MCF 10A (cell line): ENCODE measurements around the gene CYB561D1. TPM values are rescaled to one million over a fixed set of nuclear protein-coding genes. Genes with fewer than 3 reads are reported as not detected.

Source experiments
- BruUV-seq: library from RNA; stranded (reverse); fragments of 400-500 nt; replicated peaks from 2 replicates; lab custom pipeline; 2021; lab: Mats Ljungman, UMichigan
- CTCF ChIA-PET: fragments of 300-600 bp; sonication (Branson Sonifier 250); formaldehyde crosslinking; extraction: SDS; loops from one replicate; lab custom pipeline; 2021; ENCODE audit warnings: antibody characterized with exemption, inconsistent platforms; lab: Yijun Ruan, JAX
- POLR2A ChIA-PET: fragments of 300-600, 350-650 bp; sonication (Branson Sonifier 250); formaldehyde crosslinking; extraction: SDS; loops from one replicate; lab custom pipeline; 2020; ENCODE audit warnings: antibody characterized with exemption, inconsistent platforms; lab: Yijun Ruan, JAX
- DNase-seq: peaks from one replicate; pipeline ENCODE4 v3.0.0-alpha.2; 2018; ENCODE audit not compliant: unreplicated experiment
- H3K27ac Mint-ChIP-seq: one replicate; pipeline ENCODE4 v1.8.0; 2022; ENCODE audit warnings: mild to moderate bottlenecking, low read depth, mixed read lengths; ENCODE audit not compliant: unreplicated experiment
- H3K27me3 Mint-ChIP-seq: one replicate; pipeline ENCODE4 v1.8.0; 2022; ENCODE audit warnings: mixed read lengths; ENCODE audit not compliant: insufficient read depth, unreplicated experiment
- H3K36me3 Mint-ChIP-seq: one replicate; pipeline ENCODE4 v1.8.0; 2022; ENCODE audit warnings: mild to moderate bottlenecking, moderate library complexity, mixed read lengths; ENCODE audit not compliant: insufficient read depth, unreplicated experiment
- H3K4me1 Mint-ChIP-seq: one replicate; pipeline ENCODE4 v1.8.0; 2022; ENCODE audit warnings: mixed read lengths; ENCODE audit not compliant: insufficient read depth, unreplicated experiment
- H3K4me3 Mint-ChIP-seq: one replicate; pipeline ENCODE4 v1.8.0; 2022; ENCODE audit warnings: mild to moderate bottlenecking, moderate library complexity, mixed read lengths; ENCODE audit not compliant: unreplicated experiment
- H3K9me3 Mint-ChIP-seq: one replicate; pipeline ENCODE4 v1.8.0; 2022; ENCODE audit warnings: mixed read lengths; ENCODE audit not compliant: unreplicated experiment
- CTCF ChIP-seq: fragments of 200-600 bp; IDR thresholded peaks from one replicate; pipeline ENCODE4 v1.8.0; 2022; ENCODE audit warnings: antibody characterized with exemption, mild to moderate bottlenecking; ENCODE audit not compliant: unreplicated experiment
- intact Hi-C: fragments of 100-400 bp; cut with micrococcal nuclease; formaldehyde crosslinking; loops from 2 replicates; pipeline ENCODE4 v1.14.1; 2022
- total RNA-seq: library from RNA; stranded (reverse); gene quantifications from 2 replicates; pipeline ENCODE4 v1.2.3, GENCODE V29; 2022

CYB561D1 gene
- total RNA-seq, 1 experiment from 2014 or later, result 6.9 TPM

DNA sequence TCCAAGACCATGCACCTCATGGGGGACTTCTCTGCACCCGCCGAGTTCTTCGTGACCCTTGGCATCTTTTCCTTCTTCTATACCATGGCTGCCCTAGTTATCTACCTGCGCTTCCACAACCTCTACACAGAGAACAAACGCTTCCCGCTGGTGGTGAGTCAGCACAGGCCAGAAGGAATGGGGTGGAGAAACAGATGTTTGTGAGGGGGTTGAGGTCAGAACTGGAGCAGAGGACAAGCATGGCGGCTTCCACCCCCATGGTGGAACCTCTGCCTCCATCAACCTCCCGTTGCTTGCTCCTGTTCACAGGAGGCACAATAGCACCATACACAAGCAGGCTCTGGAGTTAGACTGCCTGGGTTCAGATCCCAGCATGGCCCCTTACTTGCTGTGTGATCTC lies 17.1 kb upstream of the CYB561D1 start:
- CTCF ChIA-PET, result interaction anchor here (0.6 to 1.4 kb wide), 2 partner anchors 17 to 149 kb away, joined by 3 to 5 read pairs; partner anchors contain the start of gene CYB561D1
- H3K36me3 Mint-ChIP-seq, result no peaks in the 10 kb centered on the region
- DNase-seq, result no peak
- H3K27me3 Mint-ChIP-seq, result peaks cover 77% of the 10 kb centered on the region
- TF ChIP-seq CTCF, result no peak
- H3K4me3 Mint-ChIP-seq, result no peak overlapping the region
- BruUV-seq, result no TSS peak
- H3K9me3 Mint-ChIP-seq, result no peaks in the 10 kb centered on the region
- intact Hi-C loops, result no loop called here
- no peak overlapping the region for H3K27ac Mint-ChIP-seq
- POLR2A ChIA-PET, result no interaction called here
- peaks cover 4% of the 10 kb centered on the region for H3K4me1 Mint-ChIP-seq

DNA sequence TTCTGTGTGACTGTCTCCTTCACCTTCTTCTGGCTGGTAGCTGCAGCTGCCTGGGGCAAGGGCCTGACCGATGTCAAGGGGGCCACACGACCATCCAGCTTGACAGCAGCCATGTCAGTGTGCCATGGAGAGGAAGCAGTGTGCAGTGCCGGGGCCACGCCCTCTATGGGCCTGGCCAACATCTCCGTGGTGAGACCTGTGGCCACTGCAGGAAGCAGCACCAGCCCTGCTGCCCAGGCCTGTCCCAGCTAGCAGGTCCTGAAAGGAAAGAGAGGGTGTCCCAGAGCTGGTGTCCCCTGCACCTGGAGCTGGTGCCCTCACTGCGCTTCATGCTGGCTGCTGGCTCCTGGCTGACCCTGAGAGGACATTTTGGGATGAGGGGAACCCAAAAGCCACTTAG lies 16.1 kb upstream of the CYB561D1 start:
- CTCF ChIA-PET, result interaction anchor here (2.8 kb wide), 1 partner anchor 13 kb away, joined by 17 read pairs; no protein-coding TSS in a partner anchor
- TF ChIP-seq CTCF, result no peak
- DNase-seq, result no peak
- Mint-ChIP-seq H3K4me3 (no peak overlapping the region), H3K9me3 (no peaks in the 10 kb centered on the region), H3K4me1 (peaks cover 4% of the 10 kb centered on the region), H3K27me3 (peaks cover 67% of the 10 kb centered on the region), H3K36me3 (no peaks in the 10 kb centered on the region), H3K27ac (no peak overlapping the region)
- POLR2A ChIA-PET, result no interaction called here
- intact Hi-C loops, result no loop called here
- BruUV-seq, result no TSS peak

- Mint-ChIP-seq H3K27me3 (peaks cover 57% of the 10 kb centered on the region), H3K36me3 (no peaks in the 10 kb centered on the region), H3K9me3 (no peaks in the 10 kb centered on the region), H3K27ac (no peak overlapping the region), H3K4me3 (no peak overlapping the region), H3K4me1 (peaks cover 4% of the 10 kb centered on the region)
- BruUV-seq, result no TSS peak
- ChIA-PET CTCF (interaction anchor here (0.5 to 2.8 kb wide), 4 partner anchors 10 to 356 kb away, joined by 3 to 17 read pairs (median 3); no protein-coding TSS in a partner anchor), POLR2A (no interaction called here)
- intact Hi-C loops, result no loop called here
- TF ChIP-seq CTCF, result no peak
- peak; percentile 52 for DNase-seq
Measured at GRCh38 chr1:109478806-109479205, 15.1 kb upstream of the CYB561D1 start.

DNA sequence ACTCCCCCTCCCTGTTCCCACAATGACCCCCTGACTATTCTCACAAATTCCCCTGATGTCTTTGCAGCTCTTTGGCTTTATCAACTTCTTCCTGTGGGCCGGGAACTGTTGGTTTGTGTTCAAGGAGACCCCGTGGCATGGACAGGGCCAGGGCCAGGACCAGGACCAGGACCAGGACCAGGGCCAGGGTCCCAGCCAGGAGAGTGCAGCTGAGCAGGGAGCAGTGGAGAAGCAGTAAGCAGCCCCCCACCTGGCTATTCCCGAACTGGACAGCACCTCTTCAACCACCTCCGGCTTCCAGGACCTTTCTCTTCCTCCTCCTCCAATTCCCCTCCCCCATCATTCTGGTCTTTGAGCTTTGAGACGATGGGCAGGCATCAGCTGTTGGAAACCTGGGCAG lies 14.6 kb upstream of the CYB561D1 start:
- DNase-seq, result no peak
- intact Hi-C loops, result no loop called here
- Mint-ChIP-seq H3K4me3 (no peak overlapping the region), H3K27me3 (peaks cover 52% of the 10 kb centered on the region), H3K36me3 (no peaks in the 10 kb centered on the region), H3K9me3 (no peaks in the 10 kb centered on the region), H3K4me1 (peaks cover 4% of the 10 kb centered on the region), H3K27ac (no peak overlapping the region)
- ChIA-PET POLR2A (interaction anchor here (0.7 kb wide), 1 partner anchor 197 kb away, joined by 3 read pairs; the partner anchor contains the start of gene PSRC1), CTCF (interaction anchor here (0.6 to 2.8 kb wide), 4 partner anchors 9 to 52 kb away, joined by 3 to 17 read pairs (median 4); no protein-coding TSS in a partner anchor)
- BruUV-seq, result no TSS peak
- TF ChIP-seq CTCF, result no peak
